HepG2 (cell line): Measurements from ENCODE around the gene UBE2H. TPM values are rescaled to one million over a fixed set of nuclear protein-coding genes. Genes with fewer than 3 reads are reported as not detected.
A peak's percentile ranks its signal among the peaks of the same experiment; 100 is the strongest.

Experiments used
- AGO2 ChIP-seq: fragments of 200-400 bp; formaldehyde crosslinking; optimal IDR thresholded peaks from 2 replicates; pipeline ENCODE3; 2017; ENCODE audit warnings: mild to moderate bottlenecking, low read depth, low read length, moderate library complexity
- ATF1 ChIP-seq: IDR thresholded peaks from 2 replicates; pipeline ENCODE4 v1.6.1; 2016; ENCODE audit warnings: mild to moderate bottlenecking, control low read depth
- ATF3 ChIP-seq: sonication (generic); formaldehyde crosslinking; IDR thresholded peaks from 2 replicates; pipeline ENCODE4 v1.4.0; 2020; ENCODE audit warnings: missing genetic modification reagents
- CEBPG ChIP-seq: IDR thresholded peaks from 2 replicates; pipeline ENCODE4 v1.6.1; 2016
- GABPA ChIP-seq, 2 experiments: IDR thresholded peaks; 2 replicates each; pipeline ENCODE4 v1.6.1; 2011 to 2016; ENCODE audit warnings: low read depth in 2 of 2, low read length in 1 of 2, missing biosample characterization in 1 of 2, missing genetic modification characterization in 1 of 2
- GMEB2 ChIP-seq: IDR thresholded peaks from 2 replicates; pipeline ENCODE4 v1.6.1; 2016; ENCODE audit warnings: missing biosample characterization, missing genetic modification reagents, low read depth
- HCFC1 ChIP-seq: fragments of 150-350 bp; IDR thresholded peaks from 2 replicates; pipeline ENCODE4 v1.6.1; 2014; ENCODE audit warnings: low read depth, low read length
- HNF4G ChIP-seq, 2 experiments: sonication (generic) in 1 of 2; formaldehyde crosslinking in 1 of 2; IDR thresholded peaks; 2 replicates each; pipeline versions ENCODE4 v1.4.0 to v1.6.1; 2011 to 2020; ENCODE audit warnings: borderline replicate concordance in 2 of 2, low read depth in 2 of 2, mild to moderate bottlenecking in 2 of 2, low read length in 1 of 2, missing genetic modification reagents in 1 of 2, moderate library complexity in 1 of 2
- HNRNPK ChIP-seq: fragments of 200-400 bp; formaldehyde crosslinking; IDR thresholded peaks from 2 replicates; pipeline ENCODE4 v1.6.1; 2018; ENCODE audit warnings: low read length, low read depth, moderate library complexity, mild to moderate bottlenecking; ENCODE audit not compliant: poor library complexity, severe bottlenecking
- NKX3-1 ChIP-seq: sonication (generic); formaldehyde crosslinking; IDR thresholded peaks from 2 replicates; pipeline ENCODE4 v1.5.0; 2020; ENCODE audit warnings: missing genetic modification reagents
- YEATS4 ChIP-seq: sonication (generic); formaldehyde crosslinking; IDR thresholded peaks from 2 replicates; pipeline ENCODE4 v1.4.0; 2020; ENCODE audit warnings: missing genetic modification reagents, borderline replicate concordance
- ZNF3 ChIP-seq: IDR thresholded peaks from 2 replicates; pipeline ENCODE4 v1.7.0; 2017; ENCODE audit warnings: inconsistent platforms
- ZNF501 ChIP-seq: sonication (generic); formaldehyde crosslinking; IDR thresholded peaks from 2 replicates; pipeline ENCODE4 v1.5.1; 2020; ENCODE audit warnings: mild to moderate bottlenecking, moderate library complexity, missing genetic modification reagents
- ZNF629 ChIP-seq: sonication (generic); formaldehyde crosslinking; conservative IDR thresholded peaks from 2 replicates; pipeline ENCODE4 v1.5.0; 2020; ENCODE audit warnings: missing genetic modification reagents
- ZNF660 ChIP-seq: sonication (generic); formaldehyde crosslinking; IDR thresholded peaks from 2 replicates; pipeline ENCODE4 v1.5.1; 2020; ENCODE audit warnings: mild to moderate bottlenecking, low read depth, missing genetic modification reagents, borderline replicate concordance
- ZNF720 ChIP-seq: sonication (generic); formaldehyde crosslinking; IDR thresholded peaks from 2 replicates; pipeline ENCODE4 v1.4.0; 2020; ENCODE audit warnings: missing genetic modification reagents
- ZNF768 ChIP-seq: sonication (generic); formaldehyde crosslinking; IDR thresholded peaks from 2 replicates; pipeline ENCODE4 v1.4.0; 2020; ENCODE audit warnings: missing genetic modification reagents
- ZNF883 ChIP-seq: sonication (generic); formaldehyde crosslinking; IDR thresholded peaks from 2 replicates; pipeline ENCODE4 v1.5.1; 2020; ENCODE audit warnings: mild to moderate bottlenecking, missing genetic modification reagents; ENCODE audit errors: not compliant biosample characterization
- ZSCAN12 ChIP-seq: sonication (generic); formaldehyde crosslinking; IDR thresholded peaks from 2 replicates; pipeline ENCODE4 v1.9.0; 2021; ENCODE audit warnings: mild to moderate bottlenecking, missing genetic modification reagents
- ZSCAN20 ChIP-seq: sonication (generic); formaldehyde crosslinking; IDR thresholded peaks from 2 replicates; pipeline ENCODE4 v1.4.0; 2020; ENCODE audit warnings: missing genetic modification reagents, mild to moderate bottlenecking, borderline replicate concordance
- polyA plus RNA-seq, 8 experiments: library from polyadenylated mRNA; depleted of rRNA in 3 of 8; stranded (reverse) in 7 of 8; unstranded in 1 of 8; fragments of >200 nt; fragmentation: Illumina TruSeq in 4 of 8; extraction: Trizol in 4 of 8; gene quantifications; 2 replicates each; pipeline versions ENCODE4 v1.2.1 to v1.2.3, GENCODE V29; 2011 to 2016; ENCODE audit warnings: low read depth in 4 of 8, missing spikeins in 1 of 8, mixed read lengths in 1 of 8; ENCODE audit not compliant: insufficient read depth in 1 of 8
- total RNA-seq, 5 experiments: library from RNA; depleted of rRNA; stranded (reverse); fragments of >200 nt; fragmentation: Illumina TruSeq; extraction: Trizol; gene quantifications; 2 replicates each; pipeline ENCODE4 v1.2.3, GENCODE V29; 2016; ENCODE audit warnings: low read depth in 1 of 5
- TF ChIP-seq, protein P1 (sequence below): fragments of 450-650 bp; IDR thresholded peaks from 2 replicates; pipeline ENCODE4 v1.6.1; 2017
- TF ChIP-seq, protein P2 (sequence below): sonication (generic); formaldehyde crosslinking; conservative IDR thresholded peaks from 2 replicates; pipeline ENCODE4 v1.4.0; 2020; ENCODE audit warnings: mild to moderate bottlenecking, missing genetic modification reagents, moderate library complexity

Gene UBE2H
- total and polyA plus RNA-seq, 2 of the 13 experiments (the other 11 are each of a cell fraction or from before 2014, with no cell fraction given), result 15.5 to 40.1 TPM

DNA sequence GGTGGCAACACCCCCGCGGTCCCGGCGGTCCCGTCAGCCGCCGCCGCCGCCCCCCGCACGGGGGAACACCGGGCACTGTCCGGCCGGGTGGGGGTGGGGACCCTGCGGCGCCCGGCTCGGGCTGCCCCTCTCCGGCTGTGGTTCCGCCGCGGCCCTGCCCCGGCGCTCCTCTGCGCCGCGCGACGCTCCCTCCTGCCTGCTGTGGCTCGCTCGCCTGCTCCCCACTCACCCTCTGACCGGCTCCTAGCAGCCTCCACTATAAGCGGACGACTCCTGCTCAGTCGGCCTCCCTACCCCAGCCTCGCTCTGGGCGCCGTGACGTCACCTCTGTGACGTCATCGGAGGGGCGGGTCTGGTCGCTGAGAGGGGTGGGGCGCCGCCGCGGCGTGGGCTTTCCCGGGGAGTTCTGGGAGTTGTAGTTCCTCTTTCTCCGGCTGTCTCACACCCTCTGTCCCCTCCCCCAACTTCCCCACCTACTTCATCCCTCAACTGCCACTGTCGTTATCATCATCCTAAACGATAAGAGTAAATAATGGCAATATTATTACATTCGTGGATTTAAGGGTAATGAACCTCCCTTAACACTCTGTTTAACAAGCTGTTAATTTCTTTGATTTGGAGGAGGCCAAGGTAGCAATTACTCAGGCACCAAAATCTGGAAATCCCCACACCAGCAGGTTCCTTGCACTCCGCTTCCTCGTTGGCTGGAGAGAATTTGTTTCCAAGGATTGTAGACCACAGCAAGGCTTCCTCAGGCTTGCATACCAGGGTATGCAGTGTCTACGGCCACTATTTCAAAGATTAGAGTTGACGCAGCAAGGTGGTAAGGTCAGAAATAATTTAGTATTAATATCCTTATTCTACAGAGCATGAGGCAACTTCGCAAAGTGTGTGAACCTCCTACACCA, at the start of gene UBE2H (continued):
- TF ChIP-seq, protein P1, sequence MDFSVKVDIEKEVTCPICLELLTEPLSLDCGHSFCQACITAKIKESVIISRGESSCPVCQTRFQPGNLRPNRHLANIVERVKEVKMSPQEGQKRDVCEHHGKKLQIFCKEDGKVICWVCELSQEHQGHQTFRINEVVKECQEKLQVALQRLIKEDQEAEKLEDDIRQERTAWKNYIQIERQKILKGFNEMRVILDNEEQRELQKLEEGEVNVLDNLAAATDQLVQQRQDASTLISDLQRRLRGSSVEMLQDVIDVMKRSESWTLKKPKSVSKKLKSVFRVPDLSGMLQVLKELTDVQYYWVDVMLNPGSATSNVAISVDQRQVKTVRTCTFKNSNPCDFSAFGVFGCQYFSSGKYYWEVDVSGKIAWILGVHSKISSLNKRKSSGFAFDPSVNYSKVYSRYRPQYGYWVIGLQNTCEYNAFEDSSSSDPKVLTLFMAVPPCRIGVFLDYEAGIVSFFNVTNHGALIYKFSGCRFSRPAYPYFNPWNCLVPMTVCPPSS, result no peak
- TF ChIP-seq ZNF883, result no peak
- TF ChIP-seq NKX3-1 (CRISPR knock-in tag), result no peak
- TF ChIP-seq HCFC1, result peak; percentile 86
- TF ChIP-seq GABPA (IDR thresholded peaks at IDR 0.05; ENCODE audit: low read depth, low read length), result no peak
- peak; percentile 70 for TF ChIP-seq GABPA (CRISPR knock-in tag; IDR thresholded peaks at IDR 0.05; ENCODE audit: low read depth)
- TF ChIP-seq ZNF660, result no peak
- peak; percentile 81 for TF ChIP-seq ATF3 (CRISPR knock-in tag)
- 0 out of 2 replicates have a peak, but pooled peaks have one; percentile 75 for TF ChIP-seq ZSCAN20 (CRISPR knock-in tag)
- no peak for TF ChIP-seq ZNF629 (CRISPR knock-in tag)
- TF ChIP-seq ZNF501, result peak; percentile 9; the same call in 1 of the 2 replicates
- TF ChIP-seq HNF4G (IDR thresholded peaks at IDR 0.05; ENCODE audit: borderline replicate concordance, low read depth, low read length), result peak; percentile 15; the same call in 1 of the 2 replicates
- no peak for TF ChIP-seq HNF4G (CRISPR knock-in tag; IDR thresholded peaks at IDR 0.05; ENCODE audit: borderline replicate concordance, low read depth)
- TF ChIP-seq HNRNPK, result peak; percentile 77
- TF ChIP-seq CEBPG (CRISPR knock-in tag), result peak; percentile 40
- 0 out of 2 replicates have a peak, but pooled peaks have one; percentile 25 for TF ChIP-seq YEATS4 (CRISPR knock-in tag)
- peak; percentile 95 for TF ChIP-seq ATF1
- TF ChIP-seq AGO2, result no peak
- peak; percentile 91 for TF ChIP-seq GMEB2 (CRISPR knock-in tag)
- peak; percentile 46; the same call in 1 of the 2 replicates for TF ChIP-seq ZNF768 (CRISPR knock-in tag)
- TF ChIP-seq ZSCAN12 (CRISPR knock-in tag), result 0 out of 2 replicates have a peak, but pooled peaks have one; percentile 55
- peak; percentile 82; the same call in 1 of the 2 replicates for TF ChIP-seq ZNF3
- TF ChIP-seq ZNF720 (CRISPR knock-in tag), result no peak
- TF ChIP-seq, protein P2, sequence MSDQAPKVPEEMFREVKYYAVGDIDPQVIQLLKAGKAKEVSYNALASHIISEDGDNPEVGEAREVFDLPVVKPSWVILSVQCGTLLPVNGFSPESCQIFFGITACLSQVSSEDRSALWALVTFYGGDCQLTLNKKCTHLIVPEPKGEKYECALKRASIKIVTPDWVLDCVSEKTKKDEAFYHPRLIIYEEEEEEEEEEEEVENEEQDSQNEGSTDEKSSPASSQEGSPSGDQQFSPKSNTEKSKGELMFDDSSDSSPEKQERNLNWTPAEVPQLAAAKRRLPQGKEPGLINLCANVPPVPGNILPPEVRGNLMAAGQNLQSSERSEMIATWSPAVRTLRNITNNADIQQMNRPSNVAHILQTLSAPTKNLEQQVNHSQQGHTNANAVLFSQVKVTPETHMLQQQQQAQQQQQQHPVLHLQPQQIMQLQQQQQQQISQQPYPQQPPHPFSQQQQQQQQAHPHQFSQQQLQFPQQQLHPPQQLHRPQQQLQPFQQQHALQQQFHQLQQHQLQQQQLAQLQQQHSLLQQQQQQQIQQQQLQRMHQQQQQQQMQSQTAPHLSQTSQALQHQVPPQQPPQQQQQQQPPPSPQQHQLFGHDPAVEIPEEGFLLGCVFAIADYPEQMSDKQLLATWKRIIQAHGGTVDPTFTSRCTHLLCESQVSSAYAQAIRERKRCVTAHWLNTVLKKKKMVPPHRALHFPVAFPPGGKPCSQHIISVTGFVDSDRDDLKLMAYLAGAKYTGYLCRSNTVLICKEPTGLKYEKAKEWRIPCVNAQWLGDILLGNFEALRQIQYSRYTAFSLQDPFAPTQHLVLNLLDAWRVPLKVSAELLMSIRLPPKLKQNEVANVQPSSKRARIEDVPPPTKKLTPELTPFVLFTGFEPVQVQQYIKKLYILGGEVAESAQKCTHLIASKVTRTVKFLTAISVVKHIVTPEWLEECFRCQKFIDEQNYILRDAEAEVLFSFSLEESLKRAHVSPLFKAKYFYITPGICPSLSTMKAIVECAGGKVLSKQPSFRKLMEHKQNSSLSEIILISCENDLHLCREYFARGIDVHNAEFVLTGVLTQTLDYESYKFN (CRISPR knock-in tag), result no peak
